Head of caudate nucleus (tissue), 42 donors: ENCODE data around the gene EYA4.

Experiments used
- DNase-seq, 42 donors: peaks; one replicate each; pipeline versions ENCODE4 v3.0.0 to v3.0.0-alpha.2; 2020 to 2021; ENCODE audit warnings: mixed read lengths in 7 of 42
- intact Hi-C: fragments of 100-400 bp; cut with DNase I; formaldehyde crosslinking; loops from one replicate; pipeline ENCODE4 v1.15.0; 2022

Gene EYA4

DNA sequence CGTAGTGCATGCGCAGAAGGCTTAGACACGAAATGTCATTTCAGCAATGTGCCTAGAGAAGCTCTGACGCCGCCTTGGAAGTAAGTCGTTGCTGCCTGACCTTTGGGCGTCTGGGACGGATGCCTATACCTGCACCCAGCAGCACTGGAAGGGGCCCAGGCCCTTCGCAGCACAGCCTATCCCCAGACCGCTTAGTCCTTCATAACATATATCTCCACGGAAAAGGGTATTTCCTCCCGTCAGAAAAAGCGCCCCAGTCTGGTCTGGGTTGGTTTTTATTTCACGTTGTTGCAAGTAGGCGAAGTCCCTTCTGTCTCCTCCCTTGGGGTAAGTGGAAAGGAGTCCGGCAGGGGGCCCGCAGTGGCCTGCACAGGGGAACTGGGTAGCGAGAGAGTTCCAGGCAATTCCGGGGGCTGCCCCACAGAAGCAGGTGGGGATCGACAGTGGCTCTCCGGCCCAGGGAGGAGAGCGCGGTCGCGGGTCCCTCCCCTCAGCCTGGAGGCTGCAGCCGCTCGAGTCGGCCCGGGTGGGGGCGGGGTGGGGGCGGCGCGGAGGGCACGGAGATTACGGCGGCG is 559 bp upstream of the EYA4 start:
- DNase-seq = peak in 33 of 42 donors; percentile 3 to 63 (median 27)

GRCh38 chr6:133241901-133242636 is 912 bp downstream of the EYA4 start:
- intact Hi-C loops = no loop called here
- peak in 12 of 42 donors; percentile 4 to 44 (median 13) for DNase-seq

More for the DNA sequence above, 559 bp upstream of the EYA4 start:
- intact Hi-C loops = no loop called here

- intact Hi-C loops = no loop called here
- peak in 7 of 42 donors; percentile 3 to 43 (median 8) for DNase-seq
Measured at GRCh38 chr6:133242637-133243585, 1.8 kb downstream of the EYA4 start.

DNA sequence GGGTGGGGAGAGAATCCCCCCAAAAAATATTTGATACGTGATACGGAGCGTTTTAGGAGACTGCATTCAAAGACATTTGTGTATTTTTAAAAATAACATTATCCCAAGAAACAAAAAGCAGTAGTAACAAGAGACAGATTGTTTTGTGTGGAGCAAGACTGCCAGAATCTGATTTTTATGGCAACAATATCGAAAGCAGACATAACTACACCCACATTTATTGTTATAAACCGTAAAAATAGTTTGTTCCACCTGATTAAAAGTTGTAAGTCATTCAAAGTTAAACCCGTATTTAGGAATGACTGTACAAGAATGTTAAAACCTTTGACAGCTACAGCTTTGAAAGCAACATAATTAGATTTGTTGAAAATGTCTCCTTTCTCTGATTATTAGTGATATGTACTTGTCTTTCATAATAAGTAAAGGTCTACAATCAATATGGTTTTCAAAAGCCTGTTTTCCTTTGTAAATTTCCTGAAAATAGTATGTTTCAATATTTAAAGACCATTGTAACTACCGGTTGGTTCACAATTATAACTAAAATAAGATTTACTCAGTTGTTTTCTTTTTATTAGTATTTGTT is 2.7 kb downstream of the EYA4 start:
- intact Hi-C loops = no loop called here
- DNase-seq = no peak

GRCh38 chr6:133244519-133244918 is 3.4 kb downstream of the EYA4 start:
- no peak for DNase-seq
- intact Hi-C loops = no loop called here

DNA sequence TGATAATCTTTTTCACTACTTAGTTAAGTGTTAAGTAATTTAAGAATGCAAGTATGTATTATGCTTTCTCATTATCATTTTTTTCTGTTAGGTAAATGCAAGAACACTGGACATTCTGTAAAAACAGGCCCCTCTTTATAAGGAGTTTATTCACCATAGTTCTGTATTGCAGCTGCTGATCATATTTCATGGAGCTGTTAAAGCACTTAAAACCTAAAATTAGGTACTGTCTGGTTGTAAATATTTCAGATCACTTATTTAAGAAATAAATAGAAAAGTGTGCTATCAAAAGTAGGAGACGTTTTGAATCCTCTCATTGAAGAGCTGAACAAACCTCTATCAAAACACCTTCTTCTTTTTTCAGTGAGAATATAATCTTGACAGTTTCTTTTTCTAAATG is 3.9 kb downstream of the EYA4 start:
- DNase-seq = no peak
- intact Hi-C loops = no loop called here

DNA sequence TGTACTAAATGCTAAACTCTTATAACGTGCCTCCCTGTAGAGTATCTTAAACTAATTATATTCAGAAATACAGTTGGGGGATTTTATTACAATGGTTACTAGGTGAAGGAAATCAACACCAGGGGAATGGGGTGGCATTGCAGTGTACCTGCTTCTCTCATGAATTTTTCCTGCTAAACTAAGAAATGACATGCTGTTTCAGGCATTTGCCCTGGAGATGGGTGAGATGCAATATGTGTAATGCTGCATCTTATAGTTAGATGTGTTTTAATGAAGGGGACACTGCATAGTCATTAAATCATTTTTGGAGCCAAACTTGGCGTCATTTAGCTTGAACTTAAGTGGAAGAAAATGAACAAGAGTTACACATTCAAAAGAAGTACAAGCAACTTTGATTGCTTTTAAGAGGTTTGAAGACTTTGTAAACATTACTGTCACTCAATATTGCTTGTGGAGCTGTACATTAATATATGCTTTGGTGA is 4.3 kb downstream of the EYA4 start:
- intact Hi-C loops = no loop called here
- DNase-seq = no peak

DNA sequence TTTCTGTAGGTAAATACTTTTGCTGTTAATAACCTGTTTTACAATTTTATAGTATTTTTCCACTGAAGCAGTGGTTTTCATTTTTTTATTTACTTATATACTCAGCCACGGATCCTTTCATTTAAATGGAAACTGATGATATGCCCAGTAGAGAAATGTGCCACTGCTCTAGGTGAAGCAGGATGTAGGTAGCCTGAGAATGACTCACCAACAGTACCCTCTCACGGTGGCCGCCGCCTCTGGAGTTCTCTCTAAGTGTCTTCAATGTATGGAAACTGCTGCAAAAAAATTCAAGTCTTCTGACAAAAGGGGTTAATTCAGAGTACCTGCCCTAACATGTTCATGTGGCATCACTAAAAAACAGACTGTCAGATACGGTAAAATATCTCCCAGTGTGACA is 6.4 kb downstream of the EYA4 start:
- intact Hi-C loops = no loop called here
- no peak for DNase-seq

DNA sequence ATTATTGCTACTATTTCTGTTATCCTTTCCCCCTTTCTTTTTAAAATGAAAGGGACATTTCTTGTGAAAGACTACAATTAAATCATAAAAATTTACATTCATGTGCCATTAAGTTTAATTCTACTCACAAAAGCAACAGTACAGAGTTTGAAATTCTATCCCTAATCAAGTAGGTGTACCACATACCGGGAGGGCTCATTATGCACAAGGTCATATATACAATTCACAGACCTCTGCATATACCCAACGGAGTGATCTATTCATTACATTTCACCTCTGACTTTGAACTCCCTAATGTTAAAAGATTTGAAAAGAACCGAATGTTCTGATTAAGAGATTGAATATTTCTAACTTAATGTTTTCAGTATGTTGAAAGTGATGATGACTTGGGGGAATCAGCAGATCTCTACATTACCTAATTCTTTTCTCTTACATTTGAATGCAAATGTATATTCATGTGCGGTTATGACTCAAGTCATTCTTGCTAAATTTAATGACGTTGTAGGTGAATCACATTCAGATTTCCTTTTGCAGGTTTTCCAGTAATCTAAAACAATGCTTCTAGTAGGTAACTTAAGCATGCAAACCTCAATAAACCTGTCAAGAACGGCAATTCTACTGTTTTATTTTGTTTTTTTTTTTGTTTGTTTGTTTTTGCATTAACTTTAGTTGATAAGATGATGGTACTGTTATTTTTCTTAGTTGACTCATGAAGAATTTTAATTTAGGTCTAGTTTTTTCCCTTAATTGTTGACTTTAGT is 7.3 kb downstream of the EYA4 start:
- intact Hi-C loops = no loop called here

DNA sequence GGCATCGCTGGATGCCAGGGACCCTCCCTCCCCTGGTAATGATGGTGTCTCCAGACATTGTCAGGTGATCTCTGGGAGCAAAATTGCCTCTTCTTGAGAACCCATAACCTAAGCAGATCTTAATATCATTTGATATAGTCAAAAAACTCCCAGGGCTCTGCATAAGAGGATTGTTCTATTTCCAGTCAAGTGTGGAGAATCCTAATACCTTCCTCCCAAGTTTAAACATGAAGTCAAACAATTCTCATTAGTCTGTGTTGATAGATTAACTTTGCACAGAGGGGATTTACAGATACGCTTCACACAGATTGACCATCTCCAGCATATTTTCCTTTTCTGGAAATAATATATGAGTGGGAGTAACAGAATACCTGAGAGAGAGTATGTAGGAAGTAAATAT is 10.5 kb downstream of the EYA4 start:
- no peak for DNase-seq
- intact Hi-C loops = no loop called here

More for the DNA sequence above, 7.3 kb downstream of the EYA4 start:
- DNase-seq = no peak

DNA sequence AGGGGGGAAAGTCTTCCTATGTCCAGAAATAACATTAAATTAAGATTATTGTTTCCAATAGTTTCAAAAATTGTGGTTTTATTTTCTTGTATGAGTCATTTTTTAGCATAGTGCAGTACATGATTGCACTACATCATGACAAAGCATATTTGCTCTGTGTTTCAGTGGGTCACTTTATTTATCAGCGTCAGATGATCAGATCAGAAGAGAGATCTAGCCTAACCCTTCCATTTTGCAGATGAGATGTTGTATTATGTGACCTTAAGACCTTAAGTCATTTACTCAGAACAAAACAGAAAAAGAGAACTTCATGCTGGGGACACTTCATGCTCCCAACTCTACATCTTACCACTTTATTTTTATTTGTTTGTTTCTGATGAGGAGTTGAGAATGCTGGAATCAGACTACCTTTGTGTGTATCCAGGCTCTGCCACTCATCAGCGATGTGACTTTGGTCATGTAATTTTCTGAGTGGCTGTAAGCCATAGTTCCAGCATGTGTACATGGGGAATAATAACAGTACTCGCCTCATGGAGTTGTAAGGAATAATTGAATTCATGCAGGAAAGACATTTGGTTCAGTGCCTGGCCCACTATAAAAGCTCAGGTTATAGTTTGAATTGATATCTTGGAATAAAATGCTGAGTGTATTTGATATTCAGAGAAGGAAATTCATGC is 13.5 kb downstream of the EYA4 start:
- intact Hi-C loops = no loop called here

DNA sequence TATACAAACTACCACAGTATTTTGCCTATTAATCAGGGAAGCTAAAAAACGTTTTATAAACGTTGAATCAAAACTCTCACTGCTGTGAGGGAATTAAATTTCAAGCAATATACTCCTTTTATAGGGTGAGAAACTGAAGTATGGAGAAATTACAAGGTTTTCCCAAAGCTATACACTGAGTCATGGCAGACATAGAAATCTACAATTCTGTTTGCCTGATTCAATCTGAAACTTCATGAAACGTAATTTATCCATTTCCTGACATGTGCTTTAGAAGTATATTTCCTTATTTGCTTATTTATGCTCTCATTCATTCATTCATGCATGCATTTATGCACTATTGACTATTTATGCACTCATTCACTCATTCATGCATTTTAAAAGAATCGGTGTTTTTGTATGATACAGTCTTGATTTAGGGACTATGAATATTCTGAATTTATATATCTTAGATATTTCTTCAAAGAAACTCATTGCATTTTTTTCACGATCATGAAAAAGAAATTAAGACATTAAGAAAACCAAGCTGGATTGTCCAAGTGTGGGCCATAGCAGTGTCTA is 16.5 kb downstream of the EYA4 start:
- no peak for DNase-seq
- intact Hi-C loops = no loop called here

More for the DNA sequence above, 13.5 kb downstream of the EYA4 start:
- no peak for DNase-seq

GRCh38 chr6:133259561-133259960 is 18.4 kb downstream of the EYA4 start:
- DNase-seq = no peak
- intact Hi-C loops = no loop called here

DNA sequence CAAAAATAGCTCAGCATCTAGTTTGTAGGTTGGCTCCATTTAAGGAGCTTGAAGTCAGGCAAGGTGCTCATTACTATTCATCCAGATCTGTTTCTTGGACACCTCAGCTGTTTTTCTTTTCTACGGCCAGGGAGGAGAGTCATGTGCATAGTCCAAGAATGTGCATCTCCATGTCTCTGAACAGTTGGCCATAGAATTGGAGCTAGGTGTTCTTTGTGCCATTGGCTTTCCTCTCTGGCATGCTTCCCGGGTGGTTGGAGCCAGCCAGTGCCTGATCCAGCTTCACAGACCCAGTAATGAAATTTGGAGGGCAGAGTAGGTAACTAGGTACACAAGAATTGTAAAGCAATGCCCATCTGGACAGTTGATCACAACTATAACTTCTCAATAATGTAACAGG is 21.6 kb downstream of the EYA4 start:
- DNase-seq = no peak
- intact Hi-C loops = no loop called here

DNA sequence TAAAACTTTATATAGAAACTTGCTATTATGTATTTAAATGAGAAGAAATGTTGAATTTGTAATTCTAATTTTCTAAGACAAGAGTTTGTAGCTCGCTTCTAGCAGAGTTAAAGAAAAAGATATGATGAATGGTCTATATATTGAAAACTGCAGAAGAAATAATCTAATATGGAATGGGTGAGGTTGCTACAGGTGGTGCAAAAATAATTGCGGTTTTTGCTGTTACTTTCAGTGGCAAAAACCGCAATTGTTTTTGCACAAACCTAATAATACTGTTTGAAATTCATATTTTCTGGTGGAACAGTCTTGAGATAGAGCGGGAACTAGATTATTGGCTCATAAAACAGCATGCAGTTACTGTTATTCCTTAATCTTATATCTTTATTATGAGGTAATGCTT is 23.9 kb downstream of the EYA4 start:
- intact Hi-C loops = no loop called here
- no peak for DNase-seq

DNA sequence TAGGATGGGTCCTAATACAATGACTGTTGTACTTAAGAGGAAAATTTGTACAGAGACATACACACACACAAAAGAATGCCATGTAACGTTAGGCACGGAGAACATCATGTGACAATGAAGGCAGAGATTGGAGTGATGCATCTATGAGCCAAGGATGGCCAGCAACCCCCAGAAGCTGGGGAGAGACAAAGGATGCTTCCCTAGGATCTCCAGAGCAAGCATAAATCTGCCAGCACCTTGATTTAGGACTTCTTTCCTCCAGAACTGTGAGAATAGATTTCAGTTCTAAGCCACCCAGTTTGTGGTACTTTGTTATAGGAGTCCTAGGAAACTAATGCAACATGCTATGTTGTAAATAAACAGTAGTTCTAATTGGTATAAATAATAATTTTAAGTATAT is 25.0 kb downstream of the EYA4 start:
- intact Hi-C loops = no loop called here
- no peak for DNase-seq

DNA sequence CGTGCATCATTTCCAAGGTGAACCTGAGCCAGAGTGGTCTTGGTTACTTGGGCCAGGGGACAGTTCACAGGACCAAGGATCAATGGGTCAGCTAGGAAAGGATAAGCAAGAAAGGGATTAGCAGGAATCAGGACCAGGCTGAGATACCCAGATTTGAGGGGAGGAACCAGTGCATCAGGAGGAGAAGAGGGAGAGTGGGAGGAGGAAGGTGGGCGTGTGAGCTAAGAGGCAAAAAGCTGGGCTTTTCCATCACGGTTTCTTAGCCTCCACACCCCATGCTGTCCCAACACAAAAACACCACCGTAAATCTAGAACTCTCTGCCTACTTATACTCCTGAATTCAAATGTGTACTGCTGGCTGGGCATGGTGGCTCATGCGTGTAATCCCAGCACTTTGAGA is 27.5 kb downstream of the EYA4 start:
- intact Hi-C loops = no loop called here
- DNase-seq = no peak

DNA sequence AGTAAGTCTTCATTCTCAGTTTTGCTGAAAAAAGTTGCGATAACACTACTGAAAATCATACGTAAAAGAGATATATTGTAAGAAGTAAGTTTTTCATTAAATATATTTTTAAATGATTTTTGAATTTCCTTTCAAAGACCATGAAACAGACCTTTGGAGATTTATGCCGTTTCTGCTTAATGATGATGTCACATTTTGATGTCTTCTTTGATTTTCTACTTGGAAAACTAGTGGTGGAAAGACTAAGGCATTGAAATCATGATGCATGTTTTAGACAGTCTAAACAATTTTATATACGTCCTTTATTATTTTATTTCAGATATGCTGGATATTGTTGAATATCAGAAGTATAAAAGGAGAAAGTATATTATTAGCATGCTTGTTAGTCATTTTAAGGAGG is 33.7 kb downstream of the EYA4 start:
- DNase-seq = no peak
- intact Hi-C loops = no loop called here
